Posterior cingulate gyrus (tissue), 11 donors: ENCODE results near the gene SEMA3B.
"Not testable (repeated sequence)": the region's sequence is repeated elsewhere in the genome, so short reads cannot be mapped to it uniquely, and the experiment has no call there.

ENCODE experiments used
- DNase-seq, 10 donors: peaks; one replicate each; pipeline versions ENCODE4 v3.0.0 to v3.0.0-alpha.2; 2020 to 2021; ENCODE audit warnings: mixed read lengths in 3 of 10
- intact Hi-C: fragments of 100-400 bp; cut with DNase I; formaldehyde crosslinking; loops from one replicate; pipeline ENCODE4 v1.15.1; 2023

Gene SEMA3B

GRCh38 chr3:50269977-50270413 is 1.0 kb downstream of the SEMA3B start:
- no peak for DNase-seq
- intact Hi-C loops = loop anchor here (5.0 to 10.0 kb wide), 2 partner anchors 55 to 78 kb away; partner anchors contain the start of genes GNAT1, HYAL2 and TUSC2

- DNase-seq = peak in 2 of 10 donors; percentile 34 to 86
- intact Hi-C loops = loop anchor here (5.0 to 10.0 kb wide), 2 partner anchors 54 to 78 kb away; partner anchors contain the start of genes GNAT1, HYAL2 and TUSC2
Observed at GRCh38 chr3:50270422-50271224, 1.7 kb downstream of the SEMA3B start.

- no peak for DNase-seq
- intact Hi-C loops = loop anchor here (5.0 to 10.0 kb wide), 2 partner anchors 53 to 79 kb away; partner anchors contain the start of genes GNAT1, HYAL2 and TUSC2
Observed at GRCh38 chr3:50271314-50271936, 2.5 kb downstream of the SEMA3B start.

DNA sequence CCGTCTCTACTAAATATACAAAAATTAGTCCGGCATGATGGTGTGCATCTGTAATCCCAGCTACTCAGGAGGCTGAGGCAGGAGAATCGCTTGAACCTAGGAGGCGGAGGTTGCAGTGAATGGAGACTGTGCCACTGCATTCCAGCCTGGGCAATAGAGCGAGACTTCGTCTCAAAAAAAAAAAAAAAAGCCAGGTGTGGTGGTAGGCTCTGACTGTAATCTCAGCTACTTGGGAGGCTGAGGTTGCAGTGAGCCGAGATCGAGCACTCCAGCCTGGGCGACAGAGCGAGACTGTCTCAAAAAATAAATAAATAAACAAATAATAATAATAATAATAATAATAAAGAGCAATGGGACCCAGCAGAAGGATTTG is 3.6 kb downstream of the SEMA3B start:
- DNase-seq = not testable (repeated sequence)
- intact Hi-C loops = loop anchor here (1.0 to 10.0 kb wide), 3 partner anchors 12 to 80 kb away; partner anchors contain the start of genes GNAT1, HYAL2 and TUSC2

DNA sequence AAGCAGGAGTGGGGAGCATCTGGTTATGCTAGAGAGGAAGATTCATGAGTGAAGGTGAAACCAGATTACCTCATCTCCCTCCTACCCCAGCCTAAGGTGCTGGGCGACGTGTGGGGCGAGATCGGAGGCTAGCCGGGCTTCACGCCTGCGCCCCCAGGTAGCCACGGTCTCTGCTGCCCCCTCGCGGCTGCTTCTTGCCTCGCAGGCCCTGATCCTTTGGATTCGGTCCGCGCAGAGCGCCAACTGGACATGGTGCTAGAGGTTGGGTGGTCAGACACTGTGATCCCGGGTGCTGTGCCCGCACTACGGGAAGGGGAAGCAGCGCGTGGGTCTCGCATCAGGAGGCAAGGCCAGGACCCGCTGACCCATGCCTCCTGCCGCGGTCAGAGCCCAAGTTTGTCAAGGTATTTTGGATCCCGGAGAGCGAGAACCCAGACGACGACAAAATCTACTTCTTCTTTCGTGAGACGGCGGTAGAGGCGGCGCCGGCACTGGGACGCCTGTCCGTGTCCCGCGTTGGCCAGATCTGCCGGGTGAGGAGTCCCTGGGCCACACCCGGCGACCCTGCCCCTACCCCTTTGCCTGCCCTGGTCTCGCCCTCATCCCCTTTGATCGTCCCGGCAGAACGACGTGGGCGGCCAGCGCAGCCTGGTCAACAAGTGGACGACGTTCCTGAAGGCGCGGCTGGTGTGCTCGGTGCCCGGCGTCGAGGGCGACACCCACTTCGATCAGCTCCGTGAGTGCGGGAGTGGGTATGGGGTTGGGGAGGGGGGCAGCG is 4.2 kb downstream of the SEMA3B start:
- DNase-seq = peak; percentile 79 to 98 (median 92)
- intact Hi-C loops = loop anchor here (1.0 to 10.0 kb wide), 5 partner anchors 13 to 152 kb away; partner anchors contain the start of genes GNAT1, HYAL2 and TUSC2

GRCh38 chr3:50273689-50274065 is 4.7 kb downstream of the SEMA3B start:
- intact Hi-C loops = loop anchor here (1.0 to 10.0 kb wide), 4 partner anchors 46 to 152 kb away; partner anchors contain the start of genes GNAT1, HYAL2 and TUSC2
- no peak for DNase-seq

- DNase-seq = peak in 4 of 10 donors; percentile 39 to 63 (median 52)
- intact Hi-C loops = loop anchor here (5.0 to 10.0 kb wide), 2 partner anchors 50 to 82 kb away; partner anchors contain the start of genes GNAT1, HYAL2 and TUSC2
Observed at GRCh38 chr3:50274371-50275104, 5.6 kb downstream of the SEMA3B start.

DNA sequence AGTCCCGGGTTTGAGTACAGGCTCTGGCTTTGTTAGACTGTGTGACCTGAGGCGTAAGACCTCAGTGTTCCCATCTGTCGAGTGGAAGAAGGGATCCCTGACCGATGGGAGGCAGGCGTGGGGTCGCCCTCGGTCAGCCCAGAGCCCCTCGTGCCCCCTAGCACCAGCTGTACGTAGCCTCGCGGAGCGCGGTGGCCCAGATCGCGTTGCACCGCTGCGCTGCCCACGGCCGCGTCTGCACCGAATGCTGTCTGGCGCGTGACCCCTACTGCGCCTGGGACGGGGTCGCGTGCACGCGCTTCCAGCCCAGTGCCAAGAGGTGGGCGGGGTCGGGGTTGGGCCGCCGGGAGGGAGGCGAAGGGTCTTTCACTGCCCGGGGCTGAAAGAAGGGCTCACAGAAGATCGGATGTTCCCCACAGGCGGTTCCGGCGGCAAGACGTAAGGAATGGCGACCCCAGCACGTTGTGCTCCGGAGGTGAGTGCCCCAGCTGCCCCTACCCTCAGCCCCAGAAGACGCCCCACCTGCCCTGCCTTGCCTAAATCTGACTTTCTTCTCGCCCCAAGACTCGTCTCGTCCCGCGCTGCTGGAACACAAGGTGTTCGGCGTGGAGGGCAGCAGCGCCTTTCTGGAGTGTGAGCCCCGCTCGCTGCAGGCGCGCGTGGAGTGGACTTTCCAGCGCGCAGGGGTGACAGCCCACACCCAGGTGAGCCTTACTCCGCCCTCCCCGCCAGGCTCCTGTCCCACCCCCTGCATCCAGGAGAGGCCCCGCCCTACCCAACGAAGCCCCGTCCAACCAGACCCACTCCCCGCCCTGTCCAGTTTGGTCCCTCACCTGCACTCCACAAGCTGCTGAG is 6.4 kb downstream of the SEMA3B start:
- DNase-seq = no peak
- intact Hi-C loops = loop anchor here (10.0 kb wide), 1 partner anchor 49 kb away; the partner anchor contains the start of genes HYAL2 and TUSC2

GRCh38 chr3:50275996-50276761 is 7.2 kb downstream of the SEMA3B start:
- DNase-seq = no peak
- intact Hi-C loops = loop anchor here (10.0 kb wide), 1 partner anchor 49 kb away; the partner anchor contains the start of genes HYAL2 and TUSC2

GRCh38 chr3:50276762-50277101 is 7.8 kb downstream of the SEMA3B start:
- intact Hi-C loops = loop anchor here (10.0 kb wide), 1 partner anchor 48 kb away; the partner anchor contains the start of genes HYAL2 and TUSC2
- DNase-seq = no peak

GRCh38 chr3:50278123-50278879 is 9.4 kb downstream of the SEMA3B start:
- DNase-seq = peak in 2 of 10 donors; percentile 27 to 92
- intact Hi-C loops = loop anchor here (10.0 kb wide), 1 partner anchor 46 kb away; the partner anchor contains the start of genes HYAL2 and TUSC2

GRCh38 chr3:50278880-50279224 is 9.9 kb downstream of the SEMA3B start, which contains the start of gene LSMEM2:
LSMEM2 (plus strand) TSS chr3:50279087; CDS start chr3:50279114, 27 bp downstream.
- DNase-seq = peak in 2 of 10 donors; percentile 39 to 90
- intact Hi-C loops = loop anchor here (10.0 kb wide), 1 partner anchor 46 kb away; the partner anchor contains the start of genes HYAL2 and TUSC2

- intact Hi-C loops = loop anchor here (10.0 kb wide), 1 partner anchor 45 kb away; the partner anchor contains the start of genes HYAL2 and TUSC2
- no peak for DNase-seq
Observed at GRCh38 chr3:50279255-50280016, 10.5 kb downstream of the SEMA3B start.

DNA sequence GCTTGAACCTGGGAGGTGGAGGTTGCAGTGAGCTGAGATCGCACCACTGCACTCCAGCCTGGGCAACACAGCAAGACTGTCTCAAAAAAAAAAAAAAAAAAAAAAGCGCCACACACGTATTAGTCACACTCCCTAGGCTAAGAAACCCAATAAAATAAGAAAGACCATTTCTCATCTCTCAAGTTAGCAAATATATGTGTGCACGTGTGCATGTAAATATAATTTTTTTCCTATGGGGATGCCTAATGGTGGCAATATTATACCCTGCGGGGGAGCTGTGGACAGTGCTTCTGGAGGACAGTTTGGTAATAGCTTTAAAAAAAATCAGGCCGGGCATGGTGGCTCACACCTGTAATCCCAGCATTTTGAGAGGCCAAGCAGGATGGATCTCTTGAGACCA is 15.2 kb downstream of the SEMA3B start:
- DNase-seq, intact Hi-C loops: not testable (repeated sequence)

DNA sequence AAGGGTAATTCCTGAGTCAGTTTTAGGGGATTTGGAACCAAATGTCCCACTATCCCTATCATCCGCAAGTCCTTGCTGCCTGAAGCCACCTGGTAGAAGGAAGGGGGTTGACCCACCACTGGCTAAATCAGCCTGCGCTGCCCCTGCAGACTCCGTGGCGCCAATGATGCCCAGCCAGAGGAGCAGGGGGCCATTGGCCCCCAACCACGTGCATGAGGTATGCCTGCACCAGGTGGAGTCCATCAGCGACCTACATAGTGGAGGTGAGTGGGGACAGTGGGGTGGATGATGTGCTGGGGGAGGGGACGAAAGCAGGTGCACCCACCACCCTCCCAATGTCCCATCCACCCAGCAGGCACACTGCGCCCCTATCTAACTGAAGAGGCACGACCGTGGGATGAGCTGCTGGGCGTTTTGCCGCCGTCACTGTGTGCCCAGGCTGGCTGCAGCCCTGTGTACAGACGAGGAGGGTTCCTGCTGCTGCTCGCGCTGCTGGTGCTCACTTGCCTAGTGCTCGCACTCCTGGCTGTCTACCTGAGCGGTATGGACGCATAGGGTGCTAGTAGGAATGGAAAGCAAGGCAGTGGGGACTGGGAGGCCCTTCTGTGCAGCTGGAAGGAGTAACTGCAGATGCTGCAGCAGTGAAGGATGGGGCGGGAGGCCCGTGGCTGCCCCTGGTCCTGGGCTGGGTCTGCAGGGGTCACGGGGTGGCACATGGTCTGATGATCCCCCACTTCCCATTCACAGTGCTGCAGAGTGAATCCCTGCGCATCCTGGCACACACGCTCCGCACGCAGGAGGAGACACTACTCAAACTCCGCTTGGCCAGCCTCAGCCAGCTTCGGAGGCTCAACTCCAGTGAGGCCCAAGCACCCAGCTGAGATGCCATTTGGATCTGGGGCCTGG is 17.6 kb downstream of the SEMA3B start:
- DNase-seq = no peak
- intact Hi-C loops = no loop called here
